Activated naive CD8-positive, alpha-beta T cell treated with anti-CD3 and anti-CD28 coated beads for 36 hours (primary cell): ENCODE results near the gene TMCO5A. TPM values are rescaled to one million over a fixed set of nuclear protein-coding genes. Genes with fewer than 3 reads are reported as not detected.

Experiments used
- DNase-seq: peaks from one replicate; pipeline ENCODE4 v3.0.0; 2021
- H3K27ac Mint-ChIP-seq: one replicate; pipeline ENCODE4 v1.8.0; 2022; ENCODE audit warnings: mild to moderate bottlenecking, moderate library complexity, mixed read lengths
- H3K27me3 Mint-ChIP-seq: one replicate; pipeline ENCODE4 v1.8.0; 2022; ENCODE audit warnings: mild to moderate bottlenecking, mixed read lengths
- H3K36me3 Mint-ChIP-seq: one replicate; pipeline ENCODE4 v1.8.0; 2021; ENCODE audit warnings: mild to moderate bottlenecking, mixed read lengths
- H3K4me1 Mint-ChIP-seq: one replicate; pipeline ENCODE4 v1.8.0; 2021; ENCODE audit warnings: mixed read lengths
- H3K4me3 Mint-ChIP-seq: one replicate; pipeline ENCODE4 v1.8.0; 2022; ENCODE audit warnings: mild to moderate bottlenecking, moderate library complexity, mixed read lengths
- H3K9me3 Mint-ChIP-seq: one replicate; pipeline ENCODE4 v1.8.0; 2022; ENCODE audit warnings: mixed read lengths
- total RNA-seq, 2 experiments: library from RNA; stranded (reverse); gene quantifications; one replicate each; pipeline ENCODE4 v1.2.3, GENCODE V29; 2021

The TMCO5A gene
- not detected for total RNA-seq

GRCh38 chr15:37934340-37934739 is at the start of gene TMCO5A:
TMCO5A (plus strand) TSS chr15:37934640; CDS start chr15:37936324, 1,684 bp downstream.
- Mint-ChIP-seq H3K4me1 (no peaks in the 10 kb centered on the region), H3K27ac (no peak within 1 kb of the TSS), H3K36me3 (no peaks in the 10 kb centered on the region), H3K27me3 (peaks cover 3% of the 10 kb centered on the region), H3K9me3 (peaks cover 2% of the 10 kb centered on the region), H3K4me3 (no peak within 1 kb of the TSS)
- no peak for DNase-seq

DNA sequence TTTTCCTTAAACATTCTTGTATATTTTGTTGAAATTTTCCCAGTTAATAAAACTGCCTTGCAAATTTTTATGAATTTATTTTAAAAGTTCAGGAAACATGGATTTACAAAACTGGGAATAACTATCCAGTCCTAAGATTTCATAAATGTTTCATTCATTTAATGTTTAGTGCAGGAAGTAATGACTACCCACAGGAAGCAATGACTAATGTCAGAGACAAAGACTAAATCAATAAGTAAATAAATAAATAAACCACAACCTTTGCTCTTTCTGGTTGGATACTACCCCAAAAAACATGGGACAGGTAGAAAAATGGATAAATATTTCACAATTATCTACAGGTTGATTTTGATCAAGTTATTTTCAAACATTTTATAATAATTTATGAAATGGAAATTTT is 48.8 kb upstream of the TMCO5A start:
- Mint-ChIP-seq H3K4me1 (no peaks in the 10 kb centered on the region), H3K27ac (no peak overlapping the region), H3K4me3 (no peak overlapping the region), H3K36me3 (no peaks in the 10 kb centered on the region), H3K27me3 (peaks cover 35% of the 10 kb centered on the region), H3K9me3 (no peaks in the 10 kb centered on the region)
- no peak for DNase-seq

DNA sequence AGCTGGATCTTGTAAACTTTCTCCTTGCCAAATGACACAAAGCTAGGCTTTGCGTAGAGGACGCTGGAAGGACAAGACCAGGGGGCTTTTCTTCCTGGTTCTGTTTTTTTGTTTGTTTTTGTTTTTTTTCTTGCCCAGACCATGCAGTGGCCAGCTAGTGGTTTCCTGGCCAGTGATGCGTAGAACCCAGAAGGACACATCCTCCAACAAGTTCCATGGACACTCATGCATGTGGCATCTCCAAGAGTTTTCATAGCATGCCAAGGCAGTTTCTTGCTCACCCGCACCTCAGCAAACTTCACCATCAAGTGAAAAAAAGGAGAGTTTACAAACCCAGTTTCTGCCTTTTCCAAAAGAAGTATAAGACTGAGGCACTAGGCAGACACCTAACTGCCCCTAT is 46.1 kb upstream of the TMCO5A start:
- Mint-ChIP-seq H3K9me3 (no peaks in the 10 kb centered on the region), H3K4me1 (no peaks in the 10 kb centered on the region), H3K4me3 (no peak overlapping the region), H3K36me3 (no peaks in the 10 kb centered on the region), H3K27me3 (peaks cover 28% of the 10 kb centered on the region), H3K27ac (no peak overlapping the region)
- DNase-seq: no peak

- H3K36me3 Mint-ChIP-seq: no peaks in the 10 kb centered on the region
- H3K4me1 Mint-ChIP-seq: no peaks in the 10 kb centered on the region
- no peak overlapping the region for H3K27ac Mint-ChIP-seq
- no peaks in the 10 kb centered on the region for H3K9me3 Mint-ChIP-seq
- H3K4me3 Mint-ChIP-seq: no peak overlapping the region
- H3K27me3 Mint-ChIP-seq: peaks cover 8% of the 10 kb centered on the region
- DNase-seq: no peak
Observed at GRCh38 chr15:37891766-37892368, 42.6 kb upstream of the TMCO5A start.

GRCh38 chr15:37893309-37893708 is 41.1 kb upstream of the TMCO5A start:
- Mint-ChIP-seq H3K27me3 (peaks cover 8% of the 10 kb centered on the region), H3K27ac (no peak overlapping the region), H3K36me3 (no peaks in the 10 kb centered on the region), H3K4me1 (no peaks in the 10 kb centered on the region), H3K9me3 (no peaks in the 10 kb centered on the region), H3K4me3 (no peak overlapping the region)
- DNase-seq: no peak

- H3K27me3 Mint-ChIP-seq: no peaks in the 10 kb centered on the region
- H3K4me1 Mint-ChIP-seq: no peaks in the 10 kb centered on the region
- no peaks in the 10 kb centered on the region for H3K9me3 Mint-ChIP-seq
- H3K27ac Mint-ChIP-seq: no peak overlapping the region
- no peaks in the 10 kb centered on the region for H3K36me3 Mint-ChIP-seq
- no peak for DNase-seq
- H3K4me3 Mint-ChIP-seq: no peak overlapping the region
Observed at GRCh38 chr15:37898362-37898761, 36.1 kb upstream of the TMCO5A start.

- Mint-ChIP-seq H3K27ac (no peak overlapping the region), H3K9me3 (no peaks in the 10 kb centered on the region), H3K27me3 (peaks cover 4% of the 10 kb centered on the region), H3K36me3 (no peaks in the 10 kb centered on the region), H3K4me3 (no peak overlapping the region), H3K4me1 (no peaks in the 10 kb centered on the region)
- no peak for DNase-seq
Observed at GRCh38 chr15:37900326-37901221, 33.9 kb upstream of the TMCO5A start.

GRCh38 chr15:37902126-37902525 is 32.3 kb upstream of the TMCO5A start:
- Mint-ChIP-seq H3K36me3 (no peaks in the 10 kb centered on the region), H3K4me3 (no peak overlapping the region), H3K9me3 (no peaks in the 10 kb centered on the region), H3K4me1 (no peaks in the 10 kb centered on the region), H3K27ac (no peak overlapping the region), H3K27me3 (peaks cover 4% of the 10 kb centered on the region)
- no peak for DNase-seq

GRCh38 chr15:37903919-37904625 is 30.4 kb upstream of the TMCO5A start:
- Mint-ChIP-seq H3K4me3 (no peak overlapping the region), H3K27ac (no peak overlapping the region), H3K27me3 (peaks cover 4% of the 10 kb centered on the region), H3K4me1 (no peaks in the 10 kb centered on the region), H3K36me3 (no peaks in the 10 kb centered on the region), H3K9me3 (no peaks in the 10 kb centered on the region)
- no peak for DNase-seq

- no peaks in the 10 kb centered on the region for H3K36me3 Mint-ChIP-seq
- H3K4me3 Mint-ChIP-seq: no peak overlapping the region
- H3K4me1 Mint-ChIP-seq: no peaks in the 10 kb centered on the region
- no peaks in the 10 kb centered on the region for H3K9me3 Mint-ChIP-seq
- no peak for DNase-seq
- no peak overlapping the region for H3K27ac Mint-ChIP-seq
- peaks cover 4% of the 10 kb centered on the region for H3K27me3 Mint-ChIP-seq
Observed at GRCh38 chr15:37907136-37907535, 27.3 kb upstream of the TMCO5A start.

DNA sequence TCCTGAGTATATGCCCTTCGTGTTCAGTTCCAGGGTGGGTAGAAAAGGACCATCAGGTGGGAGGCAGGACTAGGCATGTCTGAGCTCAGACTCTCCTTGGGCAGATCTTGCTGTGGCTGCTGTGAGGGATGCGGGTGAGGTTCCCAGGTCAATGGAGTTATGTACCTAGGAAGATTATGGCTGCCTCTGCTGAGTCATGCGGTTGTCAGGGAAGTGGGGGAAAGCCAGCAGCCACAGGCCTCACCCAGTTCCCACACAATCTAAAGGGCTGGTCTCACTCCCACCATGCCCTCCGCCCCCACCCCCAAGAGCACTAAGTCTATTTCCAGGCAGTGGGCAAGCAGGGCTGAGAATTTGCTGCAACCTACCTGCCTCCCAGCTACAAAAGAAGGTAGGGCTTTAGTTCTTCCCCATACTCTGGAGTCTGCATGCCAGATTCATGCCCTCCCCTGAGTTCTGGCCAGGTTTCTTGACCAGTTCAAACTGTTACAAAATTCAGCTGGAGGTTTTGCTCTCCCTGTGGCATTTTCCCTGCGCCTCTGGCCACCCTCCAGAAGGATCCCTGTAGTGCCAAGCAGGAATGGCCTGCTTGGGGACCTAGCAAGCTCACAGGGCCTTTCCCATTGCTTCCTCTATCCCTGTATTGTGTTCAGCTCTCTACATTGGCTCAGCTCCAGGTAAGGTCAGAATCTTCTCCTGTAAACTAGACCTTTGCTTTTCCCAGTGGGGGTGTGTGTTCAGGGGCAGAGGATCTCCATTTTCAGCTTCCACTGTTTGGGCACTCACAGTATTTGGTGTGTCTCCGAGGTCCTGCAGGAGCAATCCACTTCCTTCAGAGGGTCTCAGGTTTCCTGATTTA is 12.7 kb upstream of the TMCO5A start:
- H3K36me3 Mint-ChIP-seq: no peaks in the 10 kb centered on the region
- H3K4me1 Mint-ChIP-seq: no peaks in the 10 kb centered on the region
- peaks cover 9% of the 10 kb centered on the region for H3K27me3 Mint-ChIP-seq
- no peak overlapping the region for H3K27ac Mint-ChIP-seq
- no peak for DNase-seq
- H3K9me3 Mint-ChIP-seq: peaks cover 5% of the 10 kb centered on the region
- no peak overlapping the region for H3K4me3 Mint-ChIP-seq

- H3K27ac Mint-ChIP-seq: no peak overlapping the region
- no peak overlapping the region for H3K4me3 Mint-ChIP-seq
- peaks cover 9% of the 10 kb centered on the region for H3K27me3 Mint-ChIP-seq
- DNase-seq: no peak
- peaks cover 6% of the 10 kb centered on the region for H3K9me3 Mint-ChIP-seq
- H3K36me3 Mint-ChIP-seq: no peaks in the 10 kb centered on the region
- H3K4me1 Mint-ChIP-seq: no peaks in the 10 kb centered on the region
Observed at GRCh38 chr15:37926136-37926535, 8.3 kb upstream of the TMCO5A start.

DNA sequence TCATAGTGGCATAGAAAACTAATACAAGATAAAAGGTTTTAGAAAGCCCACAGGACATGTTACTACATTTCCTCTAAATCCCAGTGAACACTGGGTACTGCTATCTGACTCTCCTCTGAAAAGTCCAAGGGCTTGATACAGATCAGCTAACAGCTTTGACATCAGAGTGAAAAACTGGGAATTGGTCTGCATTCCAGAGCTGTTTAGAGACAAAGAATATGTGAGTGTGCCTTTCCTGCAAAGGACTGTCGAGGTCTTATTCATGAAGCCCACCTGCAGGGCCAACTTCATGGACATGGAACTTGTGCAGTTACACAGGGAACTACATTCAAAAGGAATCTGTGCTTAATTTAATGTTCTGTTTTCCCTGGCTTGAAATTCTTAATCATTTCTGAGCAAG is 5.2 kb upstream of the TMCO5A start:
- Mint-ChIP-seq H3K4me1 (no peaks in the 10 kb centered on the region), H3K36me3 (no peaks in the 10 kb centered on the region), H3K9me3 (peaks cover 2% of the 10 kb centered on the region), H3K27ac (no peak overlapping the region), H3K4me3 (no peak overlapping the region), H3K27me3 (no peaks in the 10 kb centered on the region)
- no peak for DNase-seq

DNA sequence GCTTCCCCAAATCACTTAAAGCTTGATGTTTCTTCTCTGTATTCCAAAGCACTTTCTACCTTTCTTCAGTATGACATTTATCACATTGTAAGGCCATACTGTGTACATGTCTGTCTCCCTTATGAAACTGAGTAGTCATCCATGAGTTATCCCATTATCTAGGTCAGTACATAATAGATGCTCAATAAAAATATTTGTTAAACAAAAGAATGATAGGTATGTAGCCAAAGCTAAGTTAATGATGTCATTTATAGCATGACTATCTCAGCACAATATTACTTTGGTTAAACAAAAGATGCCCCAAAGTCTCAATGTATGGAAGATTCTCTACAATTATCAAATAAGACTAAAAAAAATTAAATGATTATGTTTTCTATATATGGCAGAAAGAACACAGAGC is 3.1 kb upstream of the TMCO5A start:
- no peaks in the 10 kb centered on the region for H3K4me1 Mint-ChIP-seq
- H3K9me3 Mint-ChIP-seq: peaks cover 2% of the 10 kb centered on the region
- H3K27me3 Mint-ChIP-seq: peaks cover 3% of the 10 kb centered on the region
- DNase-seq: no peak
- H3K27ac Mint-ChIP-seq: no peak overlapping the region
- H3K4me3 Mint-ChIP-seq: no peak overlapping the region
- no peaks in the 10 kb centered on the region for H3K36me3 Mint-ChIP-seq

GRCh38 chr15:37931868-37932267 is 2.6 kb upstream of the TMCO5A start:
- Mint-ChIP-seq H3K4me1 (no peaks in the 10 kb centered on the region), H3K27me3 (peaks cover 3% of the 10 kb centered on the region), H3K27ac (no peak overlapping the region), H3K36me3 (no peaks in the 10 kb centered on the region), H3K9me3 (peaks cover 2% of the 10 kb centered on the region), H3K4me3 (no peak overlapping the region)
- DNase-seq: no peak
